Measurements from ENCODE around the gene MYCBPAP.
A peak's percentile ranks its signal among the peaks of the same experiment; 100 is the strongest.

MYCBPAP gene

GRCh38 chr17:50507871-50508572 is at the start of gene MYCBPAP:
Gene MYCBPAP, plus strand, starts transcription at chr17:50508439. Its CDS starts 236 bp downstream, at chr17:50508675.
- peak; percentile 19 to 60 for DNase-seq (ENCODE audit: low read depth in 2 of 2, low spot score in 1 of 2)

- no peak for DNase-seq (ENCODE audit: low read depth in 2 of 2, low spot score in 1 of 2)
Measured at GRCh38 chr17:50458701-50459676, 49.2 kb upstream of the MYCBPAP start.

DNA sequence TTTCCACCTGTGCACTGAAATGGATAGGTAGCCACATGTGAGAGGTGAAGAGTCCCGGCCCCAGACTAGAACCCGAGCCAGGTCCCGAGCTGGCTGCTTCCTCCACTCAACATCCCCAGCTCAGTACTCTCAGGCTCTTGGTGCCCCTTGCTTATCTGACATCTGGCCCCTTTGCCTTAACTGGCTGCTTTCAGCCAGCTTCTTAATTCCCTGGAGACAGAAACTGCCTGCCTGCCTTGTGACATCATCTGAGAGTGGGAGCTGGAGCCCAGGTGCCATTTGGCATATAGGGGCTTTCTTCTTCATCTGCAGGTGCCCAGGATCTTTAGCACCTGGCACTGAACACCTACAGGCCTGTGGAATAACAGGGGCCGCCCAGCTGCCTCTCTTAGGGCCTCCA is 48.5 kb upstream of the MYCBPAP start:
- DNase-seq (ENCODE audit: low read depth in 2 of 2, low spot score in 1 of 2): no peak

DNA sequence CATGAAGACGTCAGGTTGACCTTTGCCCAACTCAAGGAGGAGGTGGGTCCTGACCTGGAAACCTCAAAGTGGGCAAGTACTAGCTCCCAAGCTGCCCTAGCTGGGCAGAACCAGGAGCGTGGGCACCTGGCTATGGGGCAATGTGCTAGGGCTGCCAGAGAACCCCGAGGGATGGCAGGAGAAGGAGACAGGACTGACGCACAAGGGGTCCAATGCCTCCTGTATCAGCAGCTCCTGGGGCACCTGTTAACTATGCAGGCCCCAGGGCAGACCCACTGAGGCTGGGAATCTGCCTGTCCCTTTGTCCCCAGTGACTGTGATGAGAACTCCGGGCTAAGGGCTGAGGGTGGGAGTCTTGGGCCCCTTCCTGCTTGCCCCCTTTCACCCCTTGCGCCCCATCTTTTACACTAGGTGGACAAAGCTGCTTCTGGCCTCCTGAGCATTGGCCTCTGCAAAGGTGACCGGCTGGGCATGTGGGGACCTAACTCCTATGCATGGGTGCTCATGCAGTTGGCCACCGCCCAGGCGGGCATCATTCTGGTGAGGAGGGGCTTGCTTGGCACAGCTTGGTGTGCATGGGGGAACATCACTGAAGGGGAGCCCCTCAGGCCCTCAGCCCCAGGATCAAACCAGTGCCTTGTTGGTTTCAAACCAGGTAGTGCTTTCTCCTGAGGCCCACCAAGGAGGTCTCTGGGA is 47.3 kb upstream of the MYCBPAP start:
- no peak for DNase-seq (ENCODE audit: low read depth in 2 of 2, low spot score in 1 of 2)

DNA sequence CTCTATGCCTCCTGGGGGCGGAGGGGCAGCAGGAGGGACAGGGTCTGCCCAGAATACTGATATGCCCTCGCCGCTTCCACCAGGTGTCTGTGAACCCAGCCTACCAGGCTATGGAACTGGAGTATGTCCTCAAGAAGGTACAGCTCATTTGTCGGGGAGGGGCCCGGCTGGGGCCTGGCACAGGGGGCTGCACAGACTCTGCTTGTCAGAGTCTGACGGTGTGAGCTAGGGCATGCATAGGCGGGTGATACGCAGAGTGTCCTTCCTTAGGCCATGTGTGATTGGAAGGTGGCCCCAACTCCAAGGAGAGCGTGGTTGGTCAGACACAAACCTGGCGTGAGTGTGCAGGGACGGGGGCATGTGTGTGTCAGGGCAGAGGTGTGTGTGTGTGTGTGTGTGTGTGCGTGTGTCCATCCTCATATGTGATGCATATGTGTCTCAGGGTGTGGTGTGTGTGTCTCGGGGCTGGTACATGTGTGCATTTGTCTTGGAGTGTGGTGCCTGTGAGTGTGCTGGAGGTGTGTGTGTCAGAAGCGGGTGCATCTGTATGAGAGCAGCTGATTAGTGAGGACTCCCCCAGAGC is 46.6 kb upstream of the MYCBPAP start:
- no peak for DNase-seq (ENCODE audit: low read depth in 2 of 2, low spot score in 1 of 2)

DNA sequence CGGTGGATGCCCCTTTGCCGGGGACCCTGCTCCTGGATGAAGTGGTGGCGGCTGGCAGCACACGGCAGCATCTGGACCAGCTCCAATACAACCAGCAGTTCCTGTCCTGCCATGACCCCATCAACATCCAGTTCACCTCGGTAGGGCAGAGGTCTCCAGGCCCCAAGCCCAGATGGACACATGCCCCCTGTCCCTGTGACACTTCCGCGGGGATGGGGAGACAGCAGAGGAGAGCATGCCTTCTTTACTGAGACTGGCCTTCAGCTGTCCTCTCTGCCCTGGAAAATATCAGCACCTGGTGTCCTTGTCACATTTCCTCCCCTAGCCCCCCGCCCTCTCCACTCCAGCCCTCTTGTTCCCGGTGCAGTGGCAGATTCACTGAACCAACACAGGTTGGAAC is 45.8 kb upstream of the MYCBPAP start:
- DNase-seq (ENCODE audit: low read depth in 2 of 2, low spot score in 1 of 2): no peak

- no peak for DNase-seq (ENCODE audit: low read depth in 2 of 2, low spot score in 1 of 2)
Measured at GRCh38 chr17:50464121-50464520, 44.1 kb upstream of the MYCBPAP start.

DNA sequence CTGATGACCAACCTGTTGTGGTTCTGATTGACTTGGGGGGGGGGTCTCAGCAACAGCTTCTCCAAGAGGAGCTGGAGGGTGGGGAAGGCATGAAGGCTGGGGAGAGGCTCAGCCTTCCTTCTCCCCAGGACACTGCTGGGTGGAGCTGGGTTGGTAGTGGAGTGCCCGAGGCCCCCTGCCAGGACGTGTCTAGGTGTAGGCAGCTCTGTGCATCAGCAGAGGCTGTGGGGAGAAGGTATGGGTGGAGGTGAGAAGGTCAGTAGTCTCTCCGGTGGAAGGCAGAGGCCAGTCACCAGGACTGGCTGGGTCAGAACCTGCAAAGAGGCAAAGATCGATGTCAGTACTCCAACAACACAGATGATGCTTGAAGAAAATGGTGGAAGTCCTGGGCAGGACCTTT is 43.5 kb upstream of the MYCBPAP start:
- DNase-seq (ENCODE audit: low read depth in 2 of 2, low spot score in 1 of 2): no peak

DNA sequence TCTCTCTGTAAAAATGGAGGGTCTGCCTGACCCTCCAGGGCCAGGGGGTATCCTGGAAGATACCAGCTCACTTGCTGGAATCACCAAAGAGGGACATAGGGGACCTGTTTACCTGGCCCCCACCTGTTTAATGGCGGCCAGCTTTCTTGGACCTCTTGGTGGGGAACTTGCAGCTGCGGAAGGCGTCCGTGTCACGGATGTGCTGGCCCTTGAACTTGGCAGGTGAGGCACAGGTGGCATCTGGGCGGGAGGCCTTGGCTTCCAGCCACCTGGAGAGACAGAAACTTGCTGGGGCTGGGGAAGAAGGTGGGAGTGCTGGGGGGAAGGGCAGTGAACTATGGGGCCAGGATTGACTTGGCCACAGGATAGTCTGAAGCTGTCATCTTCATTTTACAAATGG is 43.1 kb upstream of the MYCBPAP start:
- no peak for DNase-seq (ENCODE audit: low read depth in 2 of 2, low spot score in 1 of 2)

DNA sequence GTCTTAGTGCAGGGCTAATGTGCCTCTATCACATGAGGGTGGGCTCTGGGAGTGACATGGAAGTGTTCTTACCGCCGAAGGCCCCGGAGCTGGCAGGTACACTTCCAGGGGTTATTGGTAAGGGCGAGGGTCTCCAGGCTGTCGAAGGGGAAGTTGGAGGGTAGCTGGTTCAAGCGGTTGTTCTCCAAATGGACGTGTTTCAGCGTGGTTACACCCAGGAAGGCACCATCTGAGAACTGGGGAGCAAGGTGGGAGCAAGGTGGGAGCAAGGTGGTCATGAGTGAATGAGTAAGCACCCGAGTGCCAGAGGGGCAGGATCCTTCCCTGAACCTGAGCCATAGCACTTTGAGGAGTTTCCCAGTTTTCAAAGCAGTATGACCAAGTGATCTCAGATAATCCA is 42.6 kb upstream of the MYCBPAP start:
- no peak for DNase-seq (ENCODE audit: low read depth in 2 of 2, low spot score in 1 of 2)

DNA sequence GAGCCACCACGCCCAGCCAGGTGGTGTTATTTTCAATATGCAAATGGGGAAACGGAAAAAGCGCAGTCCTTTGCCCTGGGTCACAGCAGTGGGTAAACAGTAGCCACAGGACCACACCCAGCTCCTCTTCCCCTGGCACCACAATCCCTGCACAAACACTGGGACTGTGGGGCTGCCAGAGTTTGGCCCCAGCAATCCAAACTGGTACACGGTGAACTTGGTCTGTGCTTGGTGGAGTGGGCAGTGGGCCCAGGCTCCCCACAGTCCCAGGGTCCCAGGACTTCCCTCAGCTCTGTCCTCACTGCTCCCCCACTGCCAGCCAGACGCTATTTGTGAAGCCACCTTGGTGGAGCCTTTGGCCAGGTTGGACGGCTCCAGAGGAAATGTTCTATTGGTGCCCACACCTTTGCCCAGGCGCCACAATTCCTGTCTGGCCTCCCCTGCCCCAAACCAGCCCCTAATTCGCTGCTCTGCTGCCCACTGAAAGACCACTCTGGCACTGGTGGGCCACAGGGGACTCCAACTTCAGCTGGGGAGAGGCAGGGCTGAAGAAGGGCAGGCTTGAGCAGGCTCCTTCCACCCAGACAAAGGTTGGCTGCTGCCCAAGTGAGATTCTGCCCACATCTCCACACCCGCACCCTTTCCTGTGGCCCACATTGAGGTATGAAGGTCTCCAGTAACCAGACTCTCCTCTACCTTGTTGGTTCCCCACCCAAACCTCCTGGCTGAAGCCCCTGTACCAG is 41.7 kb upstream of the MYCBPAP start:
- no peak for DNase-seq (ENCODE audit: low read depth in 2 of 2, low spot score in 1 of 2)

GRCh38 chr17:50467114-50467854 is 41.0 kb upstream of the MYCBPAP start:
- DNase-seq (ENCODE audit: low read depth in 2 of 2, low spot score in 1 of 2): no peak

DNA sequence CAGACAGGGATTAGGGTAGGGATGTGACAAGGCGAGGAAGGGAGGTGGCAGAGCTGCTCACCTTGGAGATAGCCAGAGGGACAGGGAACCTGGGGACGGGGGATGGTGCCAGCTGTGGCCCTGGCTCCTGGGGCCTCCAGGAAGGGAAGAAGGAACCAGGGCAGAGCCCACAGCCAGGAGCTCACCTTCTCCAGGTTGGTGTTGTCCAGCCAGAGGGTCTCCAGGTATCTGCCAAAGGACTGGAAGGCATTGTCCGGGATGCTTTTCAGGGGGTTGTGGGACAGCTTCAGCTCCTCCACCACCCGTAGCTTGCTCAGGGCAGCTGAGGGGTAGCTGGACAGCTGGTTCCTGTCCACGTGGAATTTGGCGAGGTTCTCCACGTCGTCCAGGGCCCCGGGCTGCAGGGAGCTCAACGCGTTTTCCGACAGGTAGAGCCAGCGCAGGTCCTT is 40.4 kb upstream of the MYCBPAP start:
- DNase-seq (ENCODE audit: low read depth in 2 of 2, low spot score in 1 of 2): no peak

DNA sequence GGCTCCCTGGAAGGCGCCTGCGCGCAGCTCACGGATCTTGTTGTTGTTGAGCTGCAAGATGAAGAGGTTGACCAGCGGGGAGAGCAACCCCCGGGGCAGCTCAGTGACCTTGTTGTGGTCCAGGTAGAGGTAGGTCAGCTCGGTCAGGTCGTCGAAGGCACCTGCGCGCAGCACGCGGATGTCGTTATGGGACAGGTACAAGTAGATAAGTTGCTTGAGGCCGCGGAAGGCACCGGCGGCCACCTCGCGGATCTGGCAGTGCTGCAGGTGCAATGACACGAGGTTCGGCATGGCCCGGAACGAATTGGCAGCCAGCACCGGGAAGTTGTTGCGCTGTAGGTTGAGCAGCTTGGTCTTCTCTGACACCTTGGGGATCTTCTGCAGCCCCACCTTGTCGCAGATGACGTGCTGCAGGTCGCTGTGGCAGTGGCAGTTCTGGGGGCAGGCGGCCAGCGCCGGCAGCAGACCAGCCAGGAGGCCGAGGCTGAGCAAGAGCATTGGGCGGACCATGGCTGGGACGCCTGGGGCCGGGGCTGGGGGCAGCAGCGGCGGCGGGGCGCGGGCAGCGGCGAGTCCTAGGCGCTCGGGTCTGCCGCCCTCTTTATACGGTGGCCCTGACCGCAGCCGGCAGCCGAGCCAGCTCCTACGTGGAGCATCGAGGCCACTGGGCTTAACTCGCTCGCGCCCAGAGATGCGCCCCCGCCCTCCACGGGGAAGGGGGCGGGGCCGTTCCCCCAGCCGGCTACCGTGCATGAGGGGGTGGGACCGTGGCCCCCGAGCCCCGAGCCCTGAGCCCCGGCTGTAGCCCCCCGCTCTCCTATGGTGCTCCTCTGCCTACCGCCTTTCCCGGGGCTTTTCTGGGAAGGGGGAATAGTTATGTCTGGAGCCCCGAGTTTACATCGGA is 39.7 kb upstream of the MYCBPAP start, which contains the start of gene CHAD:
CHAD (minus strand) TSS at position 577 of the 904 bp plus-strand sequence; CDS start at position 510, 67 bp downstream.
- DNase-seq (ENCODE audit: low read depth in 2 of 2, low spot score in 1 of 2): no peak

GRCh38 chr17:50469208-50469605 is 39.0 kb upstream of the MYCBPAP start:
- no peak for DNase-seq (ENCODE audit: low read depth in 2 of 2, low spot score in 1 of 2)

DNA sequence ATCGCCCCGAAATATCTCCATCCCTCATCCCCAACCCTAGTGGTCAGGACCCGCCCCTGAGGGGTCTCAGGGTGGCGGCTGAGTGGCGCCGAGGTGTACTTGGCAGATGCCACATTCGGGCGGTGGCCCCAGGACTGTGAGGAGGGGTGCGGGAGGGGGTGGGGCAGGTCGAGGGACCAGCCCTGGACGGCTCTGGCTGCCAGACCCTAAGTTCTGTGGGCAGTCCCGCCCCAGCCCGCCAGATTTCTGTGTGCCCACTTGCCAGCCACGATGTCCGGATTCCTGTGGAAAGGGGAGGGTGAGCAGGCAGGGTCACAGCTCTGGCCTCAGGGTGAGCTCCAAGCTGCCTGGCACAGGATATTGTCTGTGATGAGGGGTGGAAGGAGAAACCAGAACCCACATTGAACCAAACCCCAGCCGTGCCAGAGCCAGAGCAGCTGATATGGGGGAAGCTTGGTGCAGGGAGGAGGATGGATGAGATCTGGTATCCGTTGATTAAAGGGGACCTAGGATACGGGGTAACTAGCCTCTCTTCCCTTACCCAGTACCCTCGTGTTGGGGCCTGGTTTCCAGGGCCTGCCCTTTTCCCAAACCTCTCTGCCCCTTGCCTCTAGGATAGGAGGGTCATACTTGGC is 38.5 kb upstream of the MYCBPAP start:
- DNase-seq (ENCODE audit: low read depth in 2 of 2, low spot score in 1 of 2): no peak

DNA sequence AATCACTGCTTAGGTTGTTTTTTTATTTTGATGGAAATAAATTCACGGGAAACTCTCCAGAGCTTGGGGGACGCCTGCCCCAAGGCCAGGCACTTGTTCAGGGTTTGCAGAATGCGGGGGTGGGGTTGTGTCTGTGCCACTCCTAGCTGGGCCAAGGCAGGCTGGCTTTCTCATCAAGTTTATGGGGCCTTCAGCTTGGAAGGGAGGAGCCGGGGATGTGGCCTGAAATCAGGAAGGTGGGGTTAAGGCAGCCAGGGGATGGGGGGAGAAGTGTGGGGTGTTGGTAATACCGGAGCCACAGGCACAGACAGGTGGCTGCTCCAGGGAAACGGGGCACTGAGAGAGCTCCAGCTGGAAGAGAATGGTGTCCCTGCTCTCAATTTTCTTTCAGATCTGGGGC is 37.8 kb upstream of the MYCBPAP start:
- no peak for DNase-seq (ENCODE audit: low read depth in 2 of 2, low spot score in 1 of 2)

Measured in stimulated activated CD8-positive, alpha-beta memory T cell treated with anti-CD3 and anti-CD28 coated beads, Interleukin-4, amount 100 ng/mL, for 1 hour (primary cell).